Measurements from ENCODE around the gene ATP2A1.
"Not testable (repeated sequence)": the region's sequence is repeated elsewhere in the genome, so short reads cannot be mapped to it uniquely, and the experiment has no call there.

Gene ATP2A1

DNA sequence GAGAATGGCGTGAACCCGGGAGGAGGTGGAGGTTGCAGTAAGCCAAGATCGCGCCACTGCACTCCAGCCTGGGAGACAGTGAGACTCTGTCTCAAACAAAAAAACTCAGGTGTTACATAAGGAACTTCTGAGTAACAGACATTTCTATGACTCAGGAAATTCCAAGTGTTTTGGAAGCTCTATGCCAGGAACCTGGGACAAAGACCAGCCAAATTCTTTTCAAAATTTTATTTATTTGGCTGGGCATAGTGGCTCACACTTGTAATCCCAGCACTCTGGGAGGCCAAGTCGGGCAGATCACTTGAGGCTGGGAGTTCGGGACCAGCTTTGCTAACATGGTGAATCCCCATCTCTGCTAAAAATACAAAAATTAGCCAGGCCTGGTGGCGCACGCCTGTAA is 19.9 kb upstream of the ATP2A1 start:
- in situ Hi-C loops (cut with HindIII; ENCODE audit: low sequenced_read_pairs), result no loop called here

DNA sequence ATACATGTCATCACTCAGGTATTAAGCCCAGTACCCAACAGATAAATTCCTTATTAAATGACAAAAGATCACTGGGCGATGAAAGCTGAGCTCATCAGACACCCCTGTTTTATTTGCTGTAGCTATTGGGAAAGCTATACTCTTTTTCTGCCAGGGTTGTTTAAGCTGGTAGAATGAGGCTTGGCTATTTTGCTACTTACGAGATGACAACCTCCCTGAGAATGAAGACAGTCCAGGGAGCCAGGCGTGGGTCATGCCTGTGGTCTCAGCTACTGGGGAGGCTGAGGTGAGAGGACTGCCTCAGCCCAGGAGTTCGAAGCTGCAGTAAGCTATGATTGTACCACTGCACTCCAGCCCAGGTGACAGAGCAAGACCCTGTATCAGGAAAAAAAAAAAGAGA is 19.0 kb upstream of the ATP2A1 start:
- in situ Hi-C loops (cut with HindIII; ENCODE audit: low sequenced_read_pairs), result no loop called here

DNA sequence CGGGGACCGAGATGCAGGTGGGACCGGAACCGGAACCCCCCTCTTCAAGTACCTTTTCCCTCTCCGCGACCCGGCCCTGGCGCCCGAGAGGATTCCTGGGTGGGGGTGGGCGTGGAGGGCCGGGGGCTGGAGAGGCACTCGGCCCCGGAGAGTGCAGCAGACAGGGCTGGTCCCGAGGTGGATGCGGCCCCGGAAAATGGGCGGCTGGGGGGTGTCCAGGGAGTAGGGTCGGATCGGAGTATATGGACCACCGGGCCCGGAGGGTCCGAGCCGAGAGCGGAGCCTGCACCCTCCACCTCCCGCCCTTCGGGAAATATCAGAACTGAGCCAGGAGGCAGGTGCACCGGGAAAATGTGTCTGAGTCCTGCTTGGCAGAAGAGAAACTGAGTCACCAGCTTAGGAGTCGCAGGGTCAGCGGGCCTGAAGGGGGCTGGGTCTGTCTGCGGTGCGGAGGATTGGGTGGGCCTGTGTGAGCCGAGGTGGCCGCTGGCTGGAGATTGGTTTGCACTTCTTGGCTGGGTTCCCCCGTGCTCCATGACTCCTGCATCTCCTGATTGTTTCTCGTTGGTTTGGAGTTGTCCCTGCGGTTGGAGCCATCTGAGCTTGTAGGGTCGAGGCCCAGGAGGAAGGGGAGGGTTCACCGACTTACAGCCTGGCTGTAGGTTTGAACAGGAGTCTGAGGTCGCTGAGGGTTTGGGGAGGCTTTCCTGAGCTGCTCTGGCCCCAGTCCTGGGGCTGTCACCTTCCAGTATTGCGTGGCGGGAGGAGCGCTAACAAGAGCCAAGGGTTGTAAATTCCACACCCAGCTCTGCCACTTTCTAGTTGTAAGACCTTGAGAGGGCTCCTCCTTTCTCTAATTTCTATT is 14.1 kb upstream of the ATP2A1 start:
- in situ Hi-C loops (cut with HindIII; ENCODE audit: low sequenced_read_pairs), result no loop called here

DNA sequence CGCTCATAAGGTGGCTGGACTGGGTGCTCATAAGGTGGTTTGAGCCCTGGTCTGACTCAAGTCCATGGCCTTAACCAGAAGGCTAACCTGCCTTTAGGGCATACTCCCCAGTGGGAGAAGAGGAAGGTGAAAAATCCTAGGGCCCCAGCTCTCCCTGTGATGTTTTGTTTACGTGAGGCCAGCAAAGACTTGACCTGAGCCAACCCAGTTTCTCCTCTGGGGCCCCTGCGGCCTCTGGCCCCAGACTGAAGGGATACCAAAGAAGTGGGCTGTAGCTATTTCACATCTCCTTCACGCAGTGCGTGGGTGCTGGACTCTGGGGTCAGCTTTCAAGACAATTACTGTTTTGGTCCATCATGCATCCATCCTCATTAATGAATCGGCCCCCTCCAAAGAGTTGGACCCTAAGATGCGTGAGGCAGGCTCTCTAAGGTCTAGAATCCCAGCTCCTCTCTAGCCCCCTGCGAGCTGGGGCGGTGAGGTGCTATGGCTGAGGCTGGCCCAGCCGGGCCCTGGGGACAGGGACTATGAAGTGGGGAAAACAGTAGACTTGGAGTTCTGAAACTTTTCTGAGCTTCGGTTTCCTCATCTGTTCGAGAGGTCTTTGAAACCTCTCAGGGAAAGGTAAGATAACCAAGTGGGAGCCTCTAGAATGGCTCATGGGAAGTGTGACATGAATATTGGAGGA is 13.1 kb upstream of the ATP2A1 start:
- in situ Hi-C loops (cut with HindIII; ENCODE audit: low sequenced_read_pairs), result no loop called here

DNA sequence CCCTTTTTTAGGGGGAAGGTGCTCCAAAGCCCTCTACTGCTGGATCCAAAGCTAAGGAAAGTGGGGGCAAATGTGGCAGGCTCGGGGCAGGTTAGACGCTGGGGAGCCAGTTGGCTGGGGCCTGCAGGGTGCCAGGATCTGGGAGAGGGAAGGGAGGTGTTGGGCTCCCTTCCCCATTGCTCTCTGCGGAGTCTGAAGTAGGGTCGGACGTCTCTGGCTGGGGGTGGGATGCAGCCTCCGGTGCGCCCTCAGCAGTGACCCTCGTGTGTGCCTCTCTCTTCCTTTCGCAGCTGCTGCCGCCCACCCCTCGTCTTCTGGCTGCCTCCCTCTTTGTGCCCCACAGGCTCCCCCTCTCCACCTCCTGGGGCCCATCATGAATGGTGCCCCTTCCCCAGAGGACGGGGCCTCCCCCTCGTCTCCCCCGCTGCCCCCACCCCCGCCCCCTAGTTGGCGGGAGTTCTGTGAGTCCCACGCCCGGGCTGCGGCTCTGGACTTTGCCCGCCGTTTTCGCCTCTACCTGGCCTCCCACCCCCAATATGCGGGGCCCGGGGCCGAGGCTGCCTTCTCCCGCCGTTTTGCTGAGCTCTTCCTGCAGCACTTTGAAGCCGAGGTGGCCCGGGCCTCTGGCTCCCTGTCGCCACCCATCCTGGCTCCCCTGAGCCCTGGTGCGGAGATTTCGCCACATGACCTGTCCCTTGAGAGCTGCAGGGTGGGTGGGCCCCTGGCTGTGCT is 12.4 kb upstream of the ATP2A1 start:
- in situ Hi-C loops (cut with HindIII; ENCODE audit: low sequenced_read_pairs), result no loop called here

GRCh38 chr16:28866454-28866804 is 11.9 kb upstream of the ATP2A1 start:
- in situ Hi-C loops (cut with HindIII; ENCODE audit: low sequenced_read_pairs), result no loop called here

DNA sequence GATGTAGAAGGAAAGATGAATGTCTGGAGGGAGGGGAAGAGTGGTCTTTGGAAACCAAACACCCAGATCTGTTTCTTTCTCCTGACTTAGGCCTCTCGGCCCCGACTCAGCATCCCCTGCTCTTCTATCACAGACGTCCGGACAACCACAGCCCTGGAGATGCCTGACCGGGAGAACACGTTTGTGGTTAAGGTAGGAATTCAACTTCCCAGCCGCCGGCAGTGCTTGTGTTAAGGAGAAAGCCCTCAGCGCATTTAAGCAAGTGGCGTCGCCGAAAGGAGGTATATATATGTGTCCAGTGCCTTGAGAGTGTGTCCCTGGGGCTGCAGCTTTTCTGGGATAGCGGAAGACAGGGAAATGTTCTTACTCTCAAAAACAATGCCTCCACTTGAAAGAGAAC is 11.0 kb upstream of the ATP2A1 start:
- in situ Hi-C loops (cut with HindIII; ENCODE audit: low sequenced_read_pairs), result no loop called here

GRCh38 chr16:28867646-28868045 is 10.6 kb upstream of the ATP2A1 start:
- in situ Hi-C loops (cut with HindIII; ENCODE audit: low sequenced_read_pairs), result not testable (repeated sequence)

DNA sequence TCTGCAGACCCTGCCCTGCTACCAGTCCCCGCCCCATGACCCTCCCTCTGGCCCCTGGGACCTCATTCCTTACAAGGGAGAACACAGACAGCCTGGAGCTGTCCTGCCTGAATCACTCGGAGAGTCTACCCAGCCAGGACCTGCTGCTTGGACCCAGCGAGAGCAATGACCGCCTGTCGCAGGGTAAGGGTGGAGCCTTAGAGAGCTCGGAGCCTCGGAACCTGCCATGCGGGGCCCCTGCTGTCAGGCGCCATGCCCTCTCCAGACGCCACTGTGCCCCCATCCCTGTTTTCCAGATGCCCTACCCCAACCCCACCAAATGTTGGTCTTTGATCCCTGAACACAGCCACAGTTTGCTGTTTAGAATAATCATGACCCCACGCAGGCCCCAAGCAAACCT is 9.1 kb upstream of the ATP2A1 start:
- in situ Hi-C loops (cut with HindIII; ENCODE audit: low sequenced_read_pairs), result no loop called here

- in situ Hi-C loops (cut with HindIII; ENCODE audit: low sequenced_read_pairs), result loop anchor here (10.0 kb wide), 1 partner anchor 92 kb away; no protein-coding TSS in a partner anchor
Observed at GRCh38 chr16:28872952-28873351, 5.3 kb upstream of the ATP2A1 start.

- in situ Hi-C loops (cut with HindIII; ENCODE audit: low sequenced_read_pairs), result loop anchor here (10.0 kb wide), 1 partner anchor 91 kb away; no protein-coding TSS in a partner anchor
Observed at GRCh38 chr16:28873543-28874201, 4.6 kb upstream of the ATP2A1 start.

GRCh38 chr16:28874406-28874805 is 3.9 kb upstream of the ATP2A1 start:
- in situ Hi-C loops (cut with HindIII; ENCODE audit: low sequenced_read_pairs), result loop anchor here (10.0 kb wide), 1 partner anchor 90 kb away; no protein-coding TSS in a partner anchor

DNA sequence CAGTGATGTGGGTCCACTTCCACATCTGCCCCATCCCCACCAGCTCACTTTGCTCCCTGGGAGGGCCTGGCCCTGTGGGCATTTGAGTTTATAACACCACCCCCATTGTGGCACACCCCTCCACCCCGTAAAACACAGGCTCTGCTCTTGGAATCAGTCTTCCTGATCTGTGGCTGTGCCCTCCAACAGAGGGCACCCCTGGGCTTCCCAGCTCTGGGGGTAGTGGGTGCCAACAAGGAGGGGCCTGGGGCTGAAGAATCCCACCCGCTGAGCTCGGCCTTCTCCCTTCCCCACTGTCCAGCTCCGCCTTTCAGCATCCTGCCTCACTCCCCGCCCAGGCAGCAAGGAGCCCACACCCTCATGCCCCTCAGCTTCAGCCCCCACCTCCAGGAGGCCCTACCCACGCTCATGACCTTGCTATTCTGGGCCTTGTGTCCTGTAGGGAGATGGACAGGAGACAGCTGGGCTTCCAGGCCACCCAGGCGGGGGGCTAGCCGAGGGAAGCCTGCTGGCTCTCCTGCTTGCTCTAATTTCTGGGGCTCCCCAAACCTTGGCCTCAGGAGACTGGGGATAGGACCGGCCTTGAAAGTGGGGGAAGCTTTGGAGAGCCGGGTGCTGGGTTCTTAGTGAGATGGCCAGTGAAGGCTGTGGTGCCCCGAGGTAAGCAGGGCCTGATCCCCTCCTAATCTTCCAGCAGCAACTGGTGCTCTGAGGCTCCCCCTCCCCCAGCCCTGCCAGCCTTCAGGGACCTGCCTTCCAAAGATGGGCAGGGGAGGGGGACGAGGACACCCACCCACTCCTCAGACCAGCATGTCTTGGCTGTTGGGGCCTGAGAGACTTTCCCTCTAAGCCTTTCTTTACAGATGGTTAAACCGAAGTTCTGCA is 2.9 kb upstream of the ATP2A1 start:
- in situ Hi-C loops (cut with HindIII; ENCODE audit: low sequenced_read_pairs), result loop anchor here (10.0 kb wide), 1 partner anchor 89 kb away; no protein-coding TSS in a partner anchor

- in situ Hi-C loops (cut with HindIII; ENCODE audit: low sequenced_read_pairs), result loop anchor here (10.0 kb wide), 1 partner anchor 89 kb away; no protein-coding TSS in a partner anchor
Observed at GRCh38 chr16:28876019-28876659, 2.1 kb upstream of the ATP2A1 start.

DNA sequence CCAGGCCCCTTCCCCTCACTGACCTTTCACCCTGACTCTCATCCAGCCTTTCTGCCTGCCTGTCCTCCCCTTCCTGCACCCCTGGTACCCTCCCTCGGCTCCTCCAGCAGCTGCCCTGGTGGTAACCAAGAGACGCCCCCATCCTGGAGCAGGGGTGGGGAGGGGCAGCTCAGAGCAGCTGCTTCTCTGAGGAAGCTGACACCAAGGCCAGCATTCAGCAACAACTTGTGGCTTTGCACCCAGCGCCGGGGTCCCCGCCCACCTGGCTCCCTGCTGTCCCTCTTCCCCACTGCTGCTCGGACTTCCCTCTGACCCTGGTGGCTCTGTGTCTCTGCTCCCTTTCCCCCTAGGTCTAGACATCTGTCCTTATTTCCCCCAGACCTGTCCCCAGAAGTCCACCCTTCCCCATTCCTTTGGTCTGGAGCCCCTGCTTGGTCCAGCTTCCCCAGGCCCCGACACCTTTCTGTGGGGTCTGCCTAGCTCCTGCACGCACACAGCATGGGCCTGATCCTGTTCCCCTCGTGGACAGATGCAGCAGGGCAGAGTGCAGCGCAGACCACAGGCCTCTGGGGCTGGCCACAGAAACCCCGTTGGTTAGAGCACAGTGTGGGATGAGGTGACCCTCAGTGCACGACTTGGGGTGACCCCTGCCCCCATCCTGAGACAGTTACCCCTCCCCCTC is 1.2 kb upstream of the ATP2A1 start:
- in situ Hi-C loops (cut with HindIII; ENCODE audit: low sequenced_read_pairs), result loop anchor here (10.0 kb wide), 1 partner anchor 88 kb away; no protein-coding TSS in a partner anchor

GRCh38 chr16:28877655-28878000 is 660 bp upstream of the ATP2A1 start:
- in situ Hi-C loops (cut with HindIII; ENCODE audit: low sequenced_read_pairs), result loop anchor here (10.0 kb wide), 1 partner anchor 87 kb away; no protein-coding TSS in a partner anchor

DNA sequence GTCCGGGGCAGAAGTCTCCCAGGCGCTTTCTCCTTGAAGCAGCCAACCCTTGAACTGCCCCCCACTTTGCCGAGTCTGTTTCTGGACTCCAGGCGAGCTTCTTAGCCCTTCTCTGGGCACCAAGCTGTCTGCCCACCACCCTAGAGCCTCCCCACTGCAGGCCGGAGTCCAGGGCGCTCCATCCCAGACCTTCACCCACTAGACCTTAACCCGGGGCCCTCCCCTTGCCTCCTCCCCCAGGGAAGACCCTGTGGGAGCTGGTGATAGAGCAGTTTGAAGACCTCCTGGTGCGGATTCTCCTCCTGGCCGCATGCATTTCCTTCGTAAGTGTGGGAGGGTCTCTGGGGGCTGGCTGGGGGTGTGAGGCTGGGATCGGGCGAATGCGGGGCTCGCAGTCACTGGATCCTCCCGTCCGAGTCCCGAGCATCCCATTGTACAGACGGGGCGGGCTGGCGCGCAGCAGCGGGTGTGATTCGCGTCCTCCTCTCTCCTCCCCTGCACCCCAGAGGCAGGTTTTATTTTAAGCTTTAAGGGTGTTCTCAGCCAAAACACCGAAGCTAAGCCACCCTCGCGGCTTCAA is 1.1 kb downstream of the ATP2A1 start:
- in situ Hi-C loops (cut with HindIII; ENCODE audit: low sequenced_read_pairs), result loop anchor here (10.0 kb wide), 1 partner anchor 85 kb away; no protein-coding TSS in a partner anchor
